ENCODE data around the gene STAT5B. TPM values are rescaled to one million over a fixed set of nuclear protein-coding genes. Genes with fewer than 3 reads are reported as not detected.
"Not testable (repeated sequence)": the region's sequence is repeated elsewhere in the genome, so short reads cannot be mapped to it uniquely, and the experiment has no call there.

The STAT5B gene
- total and polyA plus RNA-seq, 5 donors from 2014 or later, result 109 to 241 (median 114) TPM

DNA sequence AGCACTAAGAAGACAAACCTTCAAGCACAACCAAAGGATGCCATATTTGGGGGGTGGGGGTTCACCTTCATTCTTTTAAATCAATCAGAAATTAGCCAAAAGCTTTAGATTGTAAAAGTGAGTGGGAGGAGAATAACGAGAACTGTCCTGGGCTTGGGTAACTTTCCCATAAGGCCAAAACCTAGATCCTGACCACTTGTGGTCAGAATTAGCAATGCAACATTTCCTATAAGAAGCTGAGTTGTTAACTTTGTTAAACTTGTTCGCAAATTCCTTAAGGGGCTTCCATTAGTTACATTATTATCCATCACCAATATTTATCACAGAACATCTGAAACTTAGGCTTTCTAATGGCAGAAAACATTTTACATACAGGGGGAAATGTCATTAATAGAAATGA lies 25.1 kb downstream of the STAT5B start:
- Histone ChIP-seq H3K4me3 (ENCODE audit: low read depth, low read length) (peak overlapping the region; percentile 28), H3K36me3 (ENCODE audit: control insufficient read depth, insufficient read depth, low read length) (no peaks in the 10 kb centered on the region), H3K27me3 (ENCODE audit: control insufficient read depth, insufficient read depth, low read length) (no peaks in the 10 kb centered on the region), H3K4me1 (ENCODE audit: control insufficient read depth, insufficient read depth, low read length, poor library complexity, severe bottlenecking) (peaks cover 74% of the 10 kb centered on the region), H3K9me3 (ENCODE audit: control insufficient read depth in 2 of 2, low read length in 2 of 2) (no peaks in the 10 kb centered on the region), H3K27ac (ENCODE audit: insufficient read depth, low read length, poor library complexity, severe bottlenecking) (peak overlapping the region; percentile 90)
- no peaks in the 10 kb centered on the region for H3K27me3 Mint-ChIP-seq
- peaks cover 43 to 85% (median 64%) of the 10 kb centered on the region in 4 donors for H3K4me1 Mint-ChIP-seq
- peak overlapping the region; percentile 98 to 100 (median 98) for H3K27ac Mint-ChIP-seq
- no peak for ATAC-seq (ENCODE audit: low read depth in 2 of 2)
- H3K4me3 Mint-ChIP-seq, result peak overlapping the region in 1 of 4 donors; percentile 85
- H3K9me3 Mint-ChIP-seq, result peaks cover 0 to 2% (median 0%) of the 10 kb centered on the region in 7 donors
- peaks cover 9% of the 10 kb centered on the region for H3K36me3 Mint-ChIP-seq
- DNase-seq, result no peak

DNA sequence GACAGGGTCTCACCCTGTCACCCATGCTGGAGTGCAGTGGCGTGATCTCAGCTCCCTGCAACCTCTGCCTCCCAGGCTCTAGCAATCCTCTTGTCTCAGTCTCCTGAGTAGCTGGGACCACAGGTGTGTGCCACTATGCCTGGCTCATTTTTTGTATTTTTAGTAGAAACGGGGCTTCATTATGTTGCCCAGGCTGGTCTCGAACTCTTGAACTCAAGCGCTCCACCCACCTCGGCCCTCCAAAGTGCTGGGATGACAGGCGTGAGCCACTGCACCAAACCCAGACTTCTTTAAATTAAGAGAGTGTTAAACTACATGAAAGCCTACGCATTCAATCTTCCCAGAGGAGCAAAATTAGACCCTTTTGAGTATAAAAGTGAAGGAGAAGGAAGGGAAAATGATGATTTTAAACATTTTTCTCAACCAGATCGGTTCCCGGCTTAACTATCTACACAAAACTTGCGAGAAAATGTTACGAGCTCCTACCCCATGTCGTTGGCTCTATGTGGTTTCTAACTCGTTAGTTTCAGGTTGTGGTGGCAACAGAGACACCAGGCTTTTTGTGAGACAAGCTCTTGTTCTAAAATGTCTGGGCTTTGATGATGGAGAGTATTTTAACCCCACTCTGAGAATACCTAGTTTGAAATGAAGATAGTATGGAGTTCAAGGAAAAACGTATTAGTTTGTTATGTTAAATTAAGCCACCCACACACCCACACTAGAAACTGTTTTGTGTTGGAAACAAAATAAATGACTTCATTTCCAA lies 26.3 kb downstream of the STAT5B start:
- H3K9me3 Mint-ChIP-seq, result peaks cover 0 to 2% (median 0%) of the 10 kb centered on the region in 7 donors
- H3K27ac Mint-ChIP-seq, result peak overlapping the region; percentile 98 to 100 (median 98)
- Histone ChIP-seq H3K36me3 (ENCODE audit: control insufficient read depth, insufficient read depth, low read length) (no peaks in the 10 kb centered on the region), H3K4me1 (ENCODE audit: control insufficient read depth, insufficient read depth, low read length, poor library complexity, severe bottlenecking) (peaks cover 78% of the 10 kb centered on the region), H3K27me3 (ENCODE audit: control insufficient read depth, insufficient read depth, low read length) (no peaks in the 10 kb centered on the region), H3K4me3 (ENCODE audit: low read depth, low read length) (peak overlapping the region; percentile 92), H3K9me3 (ENCODE audit: control insufficient read depth in 2 of 2, low read length in 2 of 2) (no peaks in the 10 kb centered on the region), H3K27ac (ENCODE audit: insufficient read depth, low read length, poor library complexity, severe bottlenecking) (peak overlapping the region; percentile 90)
- DNase-seq (peak; percentile 27 to 78 (median 68)), ATAC-seq (ENCODE audit: low read depth in 2 of 2) (peak; percentile 20 to 28)
- H3K27me3 Mint-ChIP-seq, result no peaks in the 10 kb centered on the region
- H3K36me3 Mint-ChIP-seq, result peaks cover 9% of the 10 kb centered on the region
- H3K4me3 Mint-ChIP-seq, result peak overlapping the region; percentile 54 to 89 (median 83)
- peaks cover 38 to 79% (median 57%) of the 10 kb centered on the region in 4 donors for H3K4me1 Mint-ChIP-seq

DNA sequence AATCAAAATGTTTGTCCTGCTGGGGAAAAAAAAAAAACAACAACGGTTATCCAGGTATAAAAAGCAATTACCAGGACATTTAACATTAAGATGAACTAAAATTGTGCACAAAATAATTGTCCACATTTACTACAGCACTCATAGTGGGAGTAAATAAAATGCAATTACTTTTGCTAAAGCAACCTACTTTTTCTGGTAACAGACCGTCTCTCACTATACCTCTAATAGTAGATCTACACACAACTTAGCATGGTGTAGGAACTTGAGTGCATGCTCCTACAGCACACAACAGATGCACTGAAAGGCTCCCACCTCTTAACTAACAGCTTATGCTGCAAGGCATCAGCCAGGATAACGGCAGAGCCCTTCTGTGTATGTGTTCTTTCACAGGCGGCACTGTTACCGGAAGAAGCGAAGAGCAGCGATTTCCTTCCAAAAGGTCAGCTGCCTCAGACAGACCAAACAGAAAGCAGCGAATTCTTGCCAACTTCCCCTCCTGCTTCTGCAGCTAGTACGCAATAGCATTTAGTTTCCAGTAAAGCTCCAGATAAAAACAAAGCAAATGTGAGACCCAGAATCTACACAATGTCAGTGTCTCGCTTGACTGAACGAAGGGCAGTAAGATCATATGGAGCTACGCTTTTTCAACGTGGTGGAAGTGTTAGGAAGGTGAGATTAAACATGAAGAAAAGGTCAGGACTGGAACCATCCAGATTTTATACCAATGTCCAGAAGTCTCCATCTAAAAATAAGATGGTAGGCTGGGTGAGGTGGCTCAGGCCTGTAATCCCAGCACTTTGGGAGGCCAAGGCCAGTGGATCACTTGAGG lies 27.6 kb downstream of the STAT5B start:
- DNase-seq, result peak; percentile 70 to 93 (median 87)
- Histone ChIP-seq H3K27ac (ENCODE audit: insufficient read depth, low read length, poor library complexity, severe bottlenecking) (peak overlapping the region; percentile 90), H3K4me1 (ENCODE audit: control insufficient read depth, insufficient read depth, low read length, poor library complexity, severe bottlenecking) (peaks cover 69% of the 10 kb centered on the region), H3K9me3 (ENCODE audit: control insufficient read depth in 2 of 2, low read length in 2 of 2) (no peaks in the 10 kb centered on the region), H3K4me3 (ENCODE audit: low read depth, low read length) (peak overlapping the region; percentile 92), H3K27me3 (ENCODE audit: control insufficient read depth, insufficient read depth, low read length) (no peaks in the 10 kb centered on the region), H3K36me3 (ENCODE audit: control insufficient read depth, insufficient read depth, low read length) (no peaks in the 10 kb centered on the region)
- peak; percentile 94 for ATAC-seq (ENCODE audit: low read depth in 2 of 2)
- Mint-ChIP-seq H3K36me3 (peaks cover 6% of the 10 kb centered on the region), H3K9me3 (peaks cover 0 to 2% (median 0%) of the 10 kb centered on the region in 7 donors), H3K27ac (peak overlapping the region; percentile 98 to 100 (median 98)), H3K4me1 (peaks cover 39 to 82% (median 59%) of the 10 kb centered on the region in 4 donors), H3K27me3 (no peaks in the 10 kb centered on the region), H3K4me3 (peak overlapping the region; percentile 86 to 93 (median 89))

DNA sequence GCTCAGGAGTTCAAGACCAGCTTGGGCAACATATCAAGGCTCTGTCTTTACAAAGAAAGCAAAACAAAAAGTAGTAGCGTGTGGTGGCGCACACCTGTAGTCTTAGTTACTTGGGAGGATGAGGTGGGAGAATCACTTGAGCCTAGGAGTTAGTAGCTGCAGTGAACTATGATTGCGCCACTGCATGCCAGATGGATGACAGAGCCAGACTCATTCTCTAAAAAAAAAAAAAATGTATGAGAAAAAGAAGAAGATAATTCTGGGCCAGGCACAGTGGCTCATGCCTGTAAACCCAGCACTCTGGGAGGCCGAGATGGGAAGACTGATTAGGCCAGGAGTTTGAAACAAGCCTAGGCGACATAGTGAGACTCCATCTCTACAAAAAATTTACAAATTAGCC lies 28.5 kb downstream of the STAT5B start:
- DNase-seq (no peak), ATAC-seq (ENCODE audit: low read depth in 2 of 2) (no peak)
- Mint-ChIP-seq H3K9me3 (peaks cover 0 to 2% (median 0%) of the 10 kb centered on the region in 7 donors), H3K27ac (peak overlapping the region; percentile 98 to 100 (median 98)), H3K4me1 (peaks cover 37 to 80% (median 56%) of the 10 kb centered on the region in 4 donors), H3K36me3 (peaks cover 6% of the 10 kb centered on the region), H3K4me3 (peak overlapping the region; percentile 82 to 93 (median 88)), H3K27me3 (no peaks in the 10 kb centered on the region)
- H3K4me1 ChIP-seq (ENCODE audit: control insufficient read depth, insufficient read depth, low read length, poor library complexity, severe bottlenecking), result peaks cover 61% of the 10 kb centered on the region
- H3K9me3 ChIP-seq (ENCODE audit: control insufficient read depth in 2 of 2, low read length in 2 of 2), result no peaks in the 10 kb centered on the region
- H3K27ac ChIP-seq (ENCODE audit: insufficient read depth, low read length, poor library complexity, severe bottlenecking), result peak overlapping the region; percentile 90
- H3K4me3 ChIP-seq (ENCODE audit: low read depth, low read length), result peak overlapping the region; percentile 92
- no peaks in the 10 kb centered on the region for H3K27me3 ChIP-seq (ENCODE audit: control insufficient read depth, insufficient read depth, low read length)
- no peaks in the 10 kb centered on the region for H3K36me3 ChIP-seq (ENCODE audit: control insufficient read depth, insufficient read depth, low read length)

DNA sequence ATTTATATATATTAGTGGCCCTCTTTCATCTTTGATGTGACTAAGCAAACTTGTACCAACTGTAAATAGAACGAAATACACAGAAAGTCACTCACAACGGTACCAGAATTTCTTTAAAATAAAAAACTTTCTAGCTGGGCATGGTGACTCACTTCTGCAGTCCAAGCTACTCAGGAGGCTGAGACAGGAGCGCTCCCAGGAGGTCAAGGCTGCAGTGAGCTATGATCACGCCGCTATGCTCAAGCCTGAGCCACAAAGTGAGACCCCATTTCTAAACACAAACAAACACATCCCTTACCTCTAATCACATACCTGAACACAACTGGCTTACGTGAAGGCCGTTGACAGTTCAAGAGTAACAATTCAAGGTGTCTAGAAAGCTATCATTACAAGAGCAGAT lies 29.7 kb downstream of the STAT5B start:
- H3K36me3 Mint-ChIP-seq, result peaks cover 6% of the 10 kb centered on the region
- H3K4me3 Mint-ChIP-seq, result peak overlapping the region; percentile 81 to 88 (median 84)
- H3K4me1 Mint-ChIP-seq, result peaks cover 42 to 84% (median 57%) of the 10 kb centered on the region in 4 donors
- DNase-seq, result peak in 1 of 3 donors; percentile 32
- peak overlapping the region; percentile 98 to 100 (median 98) for H3K27ac Mint-ChIP-seq
- Histone ChIP-seq H3K27me3 (ENCODE audit: control insufficient read depth, insufficient read depth, low read length) (no peaks in the 10 kb centered on the region), H3K4me1 (ENCODE audit: control insufficient read depth, insufficient read depth, low read length, poor library complexity, severe bottlenecking) (peaks cover 55% of the 10 kb centered on the region), H3K36me3 (ENCODE audit: control insufficient read depth, insufficient read depth, low read length) (no peaks in the 10 kb centered on the region), H3K4me3 (ENCODE audit: low read depth, low read length) (peak overlapping the region; percentile 66), H3K9me3 (ENCODE audit: control insufficient read depth in 2 of 2, low read length in 2 of 2) (no peaks in the 10 kb centered on the region), H3K27ac (ENCODE audit: insufficient read depth, low read length, poor library complexity, severe bottlenecking) (peak overlapping the region; percentile 90)
- H3K27me3 Mint-ChIP-seq, result no peaks in the 10 kb centered on the region
- ATAC-seq (ENCODE audit: low read depth in 2 of 2), result peak in 1 of 2 donors; percentile 13
- no peaks in the 10 kb centered on the region for H3K9me3 Mint-ChIP-seq

DNA sequence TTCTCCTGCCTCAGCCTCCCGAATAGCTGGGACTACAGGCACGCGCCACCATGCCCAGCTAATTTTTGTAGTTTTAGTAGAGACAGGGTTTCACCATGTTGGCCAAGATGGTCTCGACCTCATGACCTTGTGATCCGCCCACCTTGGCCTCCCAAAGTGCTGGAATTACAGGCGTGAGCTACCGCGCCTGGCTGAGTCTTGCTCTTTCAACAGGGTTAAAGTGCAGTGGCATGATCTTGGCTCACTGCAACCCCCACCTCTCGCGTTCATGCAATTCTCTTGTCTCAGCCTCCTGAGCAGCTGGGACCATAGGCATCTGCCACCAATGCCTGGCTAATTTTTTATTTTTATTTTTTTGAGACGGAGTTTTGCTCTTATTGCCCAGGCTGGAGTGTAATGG lies 31.0 kb downstream of the STAT5B start:
- not testable (repeated sequence) for H3K9me3 ChIP-seq (ENCODE audit: control insufficient read depth in 2 of 2, low read length in 2 of 2); H3K36me3 Mint-ChIP-seq; H3K4me3 ChIP-seq (ENCODE audit: low read depth, low read length); H3K27ac ChIP-seq (ENCODE audit: insufficient read depth, low read length, poor library complexity, severe bottlenecking); H3K27me3 Mint-ChIP-seq; H3K9me3 Mint-ChIP-seq; DNase-seq; H3K27me3 ChIP-seq (ENCODE audit: control insufficient read depth, insufficient read depth, low read length); H3K36me3 ChIP-seq (ENCODE audit: control insufficient read depth, insufficient read depth, low read length); ATAC-seq (ENCODE audit: low read depth in 2 of 2); H3K27ac Mint-ChIP-seq; H3K4me3 Mint-ChIP-seq
- peaks cover 46% of the 10 kb centered on the region for H3K4me1 ChIP-seq (ENCODE audit: control insufficient read depth, insufficient read depth, low read length, poor library complexity, severe bottlenecking)
- H3K4me1 Mint-ChIP-seq, result peaks cover 41 to 83% (median 57%) of the 10 kb centered on the region in 4 donors

DNA sequence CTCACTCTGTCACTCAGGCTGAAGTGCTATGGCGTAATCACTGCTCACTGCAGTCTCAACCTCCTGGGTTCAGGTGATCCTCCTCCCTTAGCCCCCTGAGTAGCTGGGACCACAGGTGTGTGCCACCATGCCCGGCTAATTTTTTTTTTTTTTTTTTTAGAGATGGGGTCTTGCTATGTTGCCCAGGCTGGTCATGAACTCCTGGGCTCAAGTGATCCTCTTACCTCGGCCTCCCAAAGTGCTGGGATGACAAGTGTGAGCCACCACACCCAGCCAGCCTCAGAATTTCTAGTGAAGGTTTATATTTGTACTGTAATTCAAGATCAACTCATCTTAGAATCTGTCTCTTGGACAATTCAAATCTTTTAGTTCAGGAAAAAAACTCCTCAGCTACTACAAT lies 32.1 kb downstream of the STAT5B start:
- H3K36me3 ChIP-seq (ENCODE audit: control insufficient read depth, insufficient read depth, low read length); DNase-seq; H3K4me3 ChIP-seq (ENCODE audit: low read depth, low read length); H3K9me3 ChIP-seq (ENCODE audit: control insufficient read depth in 2 of 2, low read length in 2 of 2); H3K27me3 Mint-ChIP-seq; H3K27ac ChIP-seq (ENCODE audit: insufficient read depth, low read length, poor library complexity, severe bottlenecking); H3K36me3 Mint-ChIP-seq; H3K9me3 Mint-ChIP-seq; H3K27me3 ChIP-seq (ENCODE audit: control insufficient read depth, insufficient read depth, low read length); ATAC-seq (ENCODE audit: low read depth in 2 of 2): not testable (repeated sequence)
- peak overlapping the region in 1 of 4 donors; percentile 54 for H3K4me3 Mint-ChIP-seq
- peaks cover 39 to 81% (median 53%) of the 10 kb centered on the region in 4 donors for H3K4me1 Mint-ChIP-seq
- H3K27ac Mint-ChIP-seq, result peak overlapping the region in 2 of 3 donors; percentile 38 to 52
- peaks cover 35% of the 10 kb centered on the region for H3K4me1 ChIP-seq (ENCODE audit: control insufficient read depth, insufficient read depth, low read length, poor library complexity, severe bottlenecking)

Measured in CD4-positive, CD25-positive, alpha-beta regulatory T cell (primary cell).